GM13977 (cell line): Measurements from ENCODE around the gene DAPK1.

Experiments
- DNase-seq: peaks from one replicate; pipeline ENCODE4 v3.0.0; 2012; ENCODE audit warnings: low spot score
- in situ Hi-C: fragments of 300-500 bp; cut with MboI; formaldehyde crosslinking; loops from one replicate; pipeline ENCODE4 v1.12.0; 2022; ENCODE audit warnings: low sequenced_read_pairs, low pct_unique_long_range_greater_than_20kb, mixed read lengths, inconsistent platforms; ENCODE audit not compliant: unreplicated experiment
- TF ChIP-seq, protein P1 (sequence below): IDR thresholded peaks from 2 replicates; pipeline ENCODE4 v1.5.1; 2012; ENCODE audit warnings: mild to moderate bottlenecking, control low read depth; ENCODE audit not compliant: insufficient read depth; ENCODE audit errors: extremely low read depth, missing control alignments

DAPK1 gene

DNA sequence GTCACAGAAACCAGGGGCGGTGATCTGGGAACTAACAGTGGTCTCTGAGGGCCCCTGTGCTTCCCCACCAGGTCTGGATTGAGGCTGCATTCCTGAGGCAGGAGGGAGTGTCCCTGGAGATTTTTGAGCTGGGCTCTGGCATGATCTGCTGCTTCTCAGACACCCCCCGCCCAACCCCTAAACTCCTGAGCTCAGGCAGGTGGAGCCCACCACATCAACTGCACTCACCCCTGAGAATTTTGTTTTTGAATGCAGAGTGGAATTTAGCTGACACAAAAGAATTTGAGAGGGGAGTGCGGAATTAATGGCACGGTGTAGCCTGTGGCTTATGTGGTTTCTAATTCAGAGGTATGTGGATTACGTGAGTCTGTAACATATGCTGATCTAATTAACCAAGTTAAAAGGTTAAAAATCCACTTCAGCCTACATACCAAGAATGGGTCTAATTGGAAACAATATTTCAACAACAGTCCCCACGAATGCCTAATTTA, 204.3 kb downstream of the DAPK1 start:
- in situ Hi-C loops, result no loop called here
- no peak for DNase-seq
- TF ChIP-seq, protein P1, sequence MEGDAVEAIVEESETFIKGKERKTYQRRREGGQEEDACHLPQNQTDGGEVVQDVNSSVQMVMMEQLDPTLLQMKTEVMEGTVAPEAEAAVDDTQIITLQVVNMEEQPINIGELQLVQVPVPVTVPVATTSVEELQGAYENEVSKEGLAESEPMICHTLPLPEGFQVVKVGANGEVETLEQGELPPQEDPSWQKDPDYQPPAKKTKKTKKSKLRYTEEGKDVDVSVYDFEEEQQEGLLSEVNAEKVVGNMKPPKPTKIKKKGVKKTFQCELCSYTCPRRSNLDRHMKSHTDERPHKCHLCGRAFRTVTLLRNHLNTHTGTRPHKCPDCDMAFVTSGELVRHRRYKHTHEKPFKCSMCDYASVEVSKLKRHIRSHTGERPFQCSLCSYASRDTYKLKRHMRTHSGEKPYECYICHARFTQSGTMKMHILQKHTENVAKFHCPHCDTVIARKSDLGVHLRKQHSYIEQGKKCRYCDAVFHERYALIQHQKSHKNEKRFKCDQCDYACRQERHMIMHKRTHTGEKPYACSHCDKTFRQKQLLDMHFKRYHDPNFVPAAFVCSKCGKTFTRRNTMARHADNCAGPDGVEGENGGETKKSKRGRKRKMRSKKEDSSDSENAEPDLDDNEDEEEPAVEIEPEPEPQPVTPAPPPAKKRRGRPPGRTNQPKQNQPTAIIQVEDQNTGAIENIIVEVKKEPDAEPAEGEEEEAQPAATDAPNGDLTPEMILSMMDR, result no peak

DNA sequence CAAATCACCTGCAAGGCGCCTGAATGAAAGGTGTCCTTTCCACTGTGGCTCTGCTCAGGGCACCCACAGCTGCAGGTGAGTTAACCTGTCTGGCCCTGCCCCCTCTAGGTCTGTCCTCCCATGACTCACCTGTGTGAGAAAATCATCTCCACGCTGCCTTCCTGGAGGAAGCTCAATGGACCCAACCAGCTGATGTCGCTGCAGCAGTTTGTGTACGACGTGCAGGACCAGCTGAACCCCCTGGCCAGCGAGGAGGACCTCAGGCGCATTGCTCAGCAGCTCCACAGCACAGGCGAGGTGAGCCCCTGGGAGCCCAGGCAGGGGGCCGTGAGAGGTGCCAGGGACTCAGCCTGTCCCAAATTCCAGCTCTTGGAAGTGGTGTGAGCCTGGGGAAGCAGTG, 205.3 kb downstream of the DAPK1 start:
- TF ChIP-seq, protein P1, result no peak
- in situ Hi-C loops, result no loop called here
- no peak for DNase-seq

DNA sequence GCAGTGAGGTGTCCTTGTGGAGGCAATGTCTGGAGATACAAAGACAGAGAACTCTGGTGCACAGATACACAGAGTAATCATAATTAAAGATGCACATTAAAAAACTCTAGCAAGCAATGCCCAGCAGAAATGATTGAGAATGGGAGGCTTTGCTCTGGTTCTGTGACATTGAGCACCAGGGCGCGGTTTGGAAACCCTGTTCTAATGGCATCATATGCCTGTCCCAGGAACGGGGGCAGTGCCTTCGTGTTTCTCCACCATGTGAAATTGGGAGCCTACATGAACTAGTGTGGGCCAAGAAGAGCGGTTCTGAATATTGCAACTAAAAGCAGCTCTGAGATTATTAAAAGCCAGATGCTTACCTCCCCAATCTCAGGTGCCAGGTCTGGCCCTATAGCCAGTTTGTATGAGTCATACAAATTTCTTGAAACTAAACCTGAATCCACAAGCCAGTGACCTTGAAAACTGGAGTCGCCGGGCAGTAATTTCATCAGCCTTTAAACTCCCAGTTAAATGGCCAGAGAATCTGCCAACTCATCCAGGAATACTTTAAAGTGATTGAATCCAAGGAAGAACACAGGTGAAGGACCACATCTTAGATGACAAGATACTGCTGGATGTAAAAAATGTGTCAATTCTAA, 206.1 kb downstream of the DAPK1 start:
- no peak for DNase-seq
- in situ Hi-C loops, result no loop called here
- TF ChIP-seq, protein P1, result no peak

- TF ChIP-seq, protein P1, result no peak
- in situ Hi-C loops, result no loop called here
- DNase-seq, result no peak
Observed at GRCh38 chr9:87704342-87704741, 206.7 kb downstream of the DAPK1 start.

- in situ Hi-C loops, result no loop called here
- TF ChIP-seq, protein P1, result no peak
- DNase-seq, result no peak
Observed at GRCh38 chr9:87706066-87706739, 208.5 kb downstream of the DAPK1 start.

GRCh38 chr9:87707805-87708506, 210.3 kb downstream of the DAPK1 start:
- TF ChIP-seq, protein P1, result no peak
- no peak for DNase-seq
- in situ Hi-C loops, result no loop called here
